GM15510 (cell line): ENCODE measurements around the gene DCAF16.

Experiments used
- POLR2A ChIP-seq: IDR thresholded peaks from 3 replicates; pipeline ENCODE4 v1.6.1; 2011; ENCODE audit warnings: borderline replicate concordance; ENCODE audit not compliant: insufficient read length; ENCODE audit errors: extremely low read depth

The DCAF16 gene

DNA sequence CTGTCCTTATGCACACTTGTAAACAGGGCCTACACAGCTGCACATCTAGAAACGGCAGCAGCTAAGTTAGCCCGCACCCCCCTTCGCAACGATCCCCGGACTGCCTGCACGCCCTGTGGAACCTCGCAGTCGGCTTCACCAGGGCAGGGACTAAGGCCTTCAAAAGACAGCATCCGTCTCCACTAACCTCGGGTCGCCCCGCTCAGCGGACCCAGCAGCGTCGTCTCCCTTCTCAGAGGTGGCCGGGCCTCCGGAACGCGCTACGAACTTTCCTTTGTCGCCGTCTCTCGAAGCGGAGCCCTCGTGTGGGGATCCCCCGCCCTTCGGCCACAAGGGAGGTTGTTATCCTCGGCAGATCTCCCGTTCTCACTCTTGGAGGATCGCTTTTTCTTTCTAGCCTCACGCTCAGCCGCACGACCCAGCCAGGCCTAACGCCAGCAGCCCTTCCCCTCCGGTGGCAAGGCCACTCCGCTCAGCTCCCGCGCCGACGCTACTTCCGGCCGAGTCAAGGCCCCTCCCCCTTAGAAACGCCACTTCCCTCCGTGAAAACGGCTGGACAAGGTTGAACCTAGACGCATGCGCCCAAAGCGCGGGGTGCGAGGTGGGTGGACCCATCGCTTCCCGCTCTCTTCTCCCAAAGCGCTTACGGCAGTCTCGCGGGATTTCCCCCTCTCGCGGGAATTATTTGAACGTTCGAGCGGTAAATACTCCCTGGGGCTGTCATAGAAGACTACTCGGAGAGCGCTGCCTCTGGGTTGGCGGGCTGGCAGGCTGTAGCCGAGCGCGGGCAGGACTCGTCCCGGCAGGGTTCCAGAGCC, at the start of gene DCAF16, which contains the start of gene NCAPG:
DCAF16 (minus strand) TSS at position 498 of the 818 bp plus-strand sequence. CDS start 6,616 bp downstream, outside the sequence.
NCAPG (plus strand) TSS at position 720 of the 818 bp plus-strand sequence. CDS start 99 bp downstream, outside the sequence.
- peak; percentile 92 for TF ChIP-seq POLR2A

DNA sequence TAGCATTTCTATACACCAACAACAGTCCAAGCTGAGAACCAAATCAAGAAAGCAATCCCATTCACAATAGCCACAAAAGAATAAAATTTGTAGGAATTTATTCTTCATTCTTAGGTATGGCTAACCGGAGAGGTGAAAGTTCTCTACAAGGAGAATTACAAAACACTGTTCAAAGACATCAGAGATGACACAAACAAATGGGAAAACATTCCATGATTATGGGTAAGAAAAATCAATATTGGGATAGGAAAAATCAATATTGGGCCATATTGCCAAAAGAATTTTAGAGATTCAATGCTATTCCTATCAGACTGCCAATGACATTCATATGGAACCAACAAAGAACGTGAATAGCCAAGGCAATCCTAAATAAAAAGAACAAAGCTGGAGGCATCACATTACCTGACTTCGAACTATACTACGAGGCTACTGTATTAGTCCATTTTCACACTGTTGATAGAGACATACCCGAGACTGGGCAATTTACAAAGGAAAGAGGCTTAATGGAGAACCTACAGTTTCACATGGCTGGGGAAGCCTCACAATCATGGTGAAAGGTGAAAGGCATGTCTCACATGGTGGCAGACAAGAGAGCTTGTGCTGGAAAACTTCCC, 49.3 kb upstream of the DCAF16 start:
- TF ChIP-seq POLR2A, result no peak

DNA sequence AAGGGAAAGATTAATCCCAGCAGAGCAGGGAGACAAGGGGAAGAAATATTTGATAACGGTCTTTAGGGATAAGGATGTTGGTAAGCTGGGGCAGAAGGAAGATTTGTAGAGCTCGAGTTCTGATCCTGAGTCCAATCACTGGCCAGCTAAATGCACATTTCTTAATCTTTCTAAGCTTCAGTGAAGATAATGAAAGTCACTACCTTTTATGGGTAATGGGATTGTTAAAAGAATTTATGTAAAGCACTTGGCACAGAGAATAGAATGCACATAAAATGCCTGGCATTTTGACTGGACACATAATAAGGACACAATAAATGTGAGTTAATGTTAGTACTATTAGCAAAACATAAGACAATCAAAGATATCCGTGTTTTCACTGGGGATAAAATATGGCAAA, 43.5 kb upstream of the DCAF16 start:
- no peak for TF ChIP-seq POLR2A

DNA sequence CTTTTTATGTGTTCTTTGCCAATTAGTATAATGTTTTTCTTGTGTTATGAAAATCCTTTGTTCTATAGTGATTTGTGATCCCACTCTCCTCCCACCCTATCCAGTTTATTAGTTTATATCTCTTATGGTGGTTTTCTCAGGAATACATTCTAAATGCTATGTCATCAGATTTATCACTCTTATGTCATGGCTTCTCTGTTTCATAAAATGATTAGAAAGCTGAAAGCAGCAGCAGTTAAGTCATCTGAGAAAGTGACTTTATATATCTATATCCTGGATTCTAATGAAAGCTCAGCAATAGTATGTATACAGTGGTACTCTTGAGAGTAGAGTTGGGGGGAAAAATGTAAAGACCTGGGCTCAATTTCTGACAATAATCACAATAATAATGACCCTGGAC, 41.4 kb upstream of the DCAF16 start:
- TF ChIP-seq POLR2A, result no peak

DNA sequence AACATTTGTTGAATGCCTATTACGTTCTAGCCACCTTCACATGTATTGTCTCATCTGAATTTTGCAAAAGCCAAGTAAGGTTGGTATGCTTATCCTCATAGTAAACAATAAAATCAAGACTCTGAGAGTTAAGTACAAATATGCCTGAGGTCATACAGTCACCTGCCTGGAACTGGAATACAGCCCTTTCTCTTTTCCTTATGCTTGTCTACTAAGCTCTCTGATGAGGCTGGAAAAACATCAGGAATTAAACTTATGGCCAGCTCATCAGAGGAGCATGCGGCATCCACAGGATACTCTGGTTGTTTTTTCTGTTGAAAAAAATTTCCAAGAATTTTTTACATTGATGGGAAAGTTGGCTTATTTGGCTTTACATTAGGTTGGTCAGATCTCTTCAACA, 35.7 kb upstream of the DCAF16 start:
- TF ChIP-seq POLR2A, result no peak

DNA sequence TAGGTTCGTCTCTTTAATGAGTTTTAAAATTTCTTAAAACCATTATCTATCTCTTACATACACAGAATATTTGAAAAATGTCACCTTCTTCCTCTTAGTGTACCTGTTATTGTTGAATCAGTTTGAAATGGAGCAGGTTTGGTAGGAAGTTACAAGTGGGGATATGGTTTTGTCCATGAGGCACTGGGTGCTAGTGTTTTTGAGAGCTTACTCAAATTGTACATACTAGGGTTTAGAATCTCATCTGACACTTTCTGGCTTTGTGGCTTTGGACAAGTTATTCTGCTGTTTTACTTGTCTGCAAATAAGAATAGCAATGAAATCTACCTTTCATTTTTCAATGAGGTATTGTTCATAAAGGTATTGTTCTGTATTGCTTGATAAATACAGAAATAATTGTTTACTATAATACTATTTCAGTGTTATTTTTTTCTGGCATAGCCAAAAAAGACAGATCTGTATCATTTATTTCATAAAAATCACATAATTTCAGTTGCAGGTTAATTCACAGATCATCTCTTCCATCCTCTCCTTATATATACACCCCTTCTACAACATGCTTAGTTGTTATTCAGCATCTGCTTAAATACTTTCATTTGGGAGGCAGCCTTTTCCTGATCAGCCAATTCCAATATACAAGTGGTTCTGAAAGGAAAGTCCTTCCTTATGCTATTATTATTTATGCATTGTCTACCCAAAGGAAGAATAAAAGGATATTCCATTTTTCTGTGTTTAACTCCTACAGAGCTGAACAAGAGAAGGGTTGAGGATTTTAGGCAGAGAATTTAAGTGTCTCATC, 13.5 kb upstream of the DCAF16 start:
- TF ChIP-seq POLR2A, result no peak

DNA sequence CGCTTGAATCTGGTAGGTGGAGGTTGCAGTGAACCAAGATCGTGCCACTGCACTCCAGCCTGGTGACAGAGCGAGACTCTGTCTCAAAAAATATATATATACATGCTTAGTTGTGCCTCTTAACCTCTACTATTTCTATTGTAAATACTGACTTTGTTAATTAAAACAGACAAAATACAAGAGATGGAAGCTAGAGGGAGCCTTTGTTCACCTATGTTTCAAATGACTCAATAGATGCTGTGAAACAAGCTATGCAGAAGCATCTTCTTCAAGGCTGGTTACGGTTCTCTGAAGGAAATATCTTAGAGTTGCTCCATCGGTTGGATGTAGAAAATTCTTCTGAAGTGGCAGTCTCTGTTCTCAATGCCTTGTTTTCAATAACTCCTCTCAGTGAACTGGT, 6.5 kb upstream of the DCAF16 start:
- no peak for TF ChIP-seq POLR2A

DNA sequence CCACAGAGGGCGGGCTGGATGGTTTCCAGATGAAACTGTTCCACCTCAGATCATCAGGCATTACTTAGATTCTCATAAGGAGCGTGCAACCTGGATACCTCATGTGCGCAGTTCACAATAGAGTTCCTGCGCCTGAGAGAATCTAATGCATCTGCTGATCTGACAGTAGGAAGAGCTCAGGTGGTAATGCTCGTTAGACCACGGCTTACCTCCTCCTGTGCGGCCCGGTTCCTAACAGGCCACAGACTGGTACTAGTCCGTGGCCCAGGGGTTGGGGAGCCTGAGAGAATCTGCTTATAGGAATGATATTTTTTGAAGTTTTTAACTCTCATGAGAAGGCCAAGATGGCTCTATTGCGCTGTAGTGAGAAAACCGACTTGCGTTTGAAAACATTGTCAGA, 5.6 kb upstream of the DCAF16 start:
- no peak for TF ChIP-seq POLR2A

DNA sequence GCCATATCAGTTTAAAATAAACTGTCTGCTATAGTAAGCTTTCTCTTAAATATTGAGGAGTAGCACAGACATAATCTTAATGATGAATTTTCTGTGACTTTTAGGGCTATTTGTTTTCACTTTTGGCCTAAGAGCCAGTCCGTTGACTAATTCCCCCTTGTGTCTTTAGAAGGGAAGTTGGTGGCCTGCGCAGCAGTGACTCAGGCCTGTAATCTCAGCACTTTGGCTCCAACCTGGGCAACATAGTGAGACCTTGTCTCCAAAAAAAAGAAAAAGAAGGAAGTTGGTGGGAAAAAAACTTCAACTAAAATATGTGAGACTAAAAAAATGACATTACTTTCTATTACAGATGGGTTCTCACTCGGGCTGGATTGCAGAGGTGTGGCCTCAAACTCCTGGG, 3.6 kb upstream of the DCAF16 start:
- no peak for TF ChIP-seq POLR2A

DNA sequence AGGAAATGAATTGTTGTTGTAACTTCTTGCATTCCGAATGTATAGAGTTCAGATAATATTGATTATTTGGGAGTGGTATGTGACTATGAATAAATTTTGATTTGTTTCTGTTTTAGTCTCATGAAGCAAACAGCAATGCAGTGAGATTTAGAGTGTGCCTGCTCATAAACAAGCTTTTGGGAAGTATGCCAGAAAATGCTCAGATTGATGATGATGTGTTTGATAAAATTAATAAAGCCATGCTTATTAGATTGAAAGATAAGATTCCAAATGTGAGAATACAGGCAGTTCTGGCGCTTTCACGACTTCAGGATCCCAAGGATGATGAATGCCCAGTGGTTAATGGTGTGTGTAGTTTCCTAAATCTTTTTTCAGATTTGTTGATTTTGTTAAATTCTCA, 2.2 kb upstream of the DCAF16 start:
- TF ChIP-seq POLR2A, result no peak

DNA sequence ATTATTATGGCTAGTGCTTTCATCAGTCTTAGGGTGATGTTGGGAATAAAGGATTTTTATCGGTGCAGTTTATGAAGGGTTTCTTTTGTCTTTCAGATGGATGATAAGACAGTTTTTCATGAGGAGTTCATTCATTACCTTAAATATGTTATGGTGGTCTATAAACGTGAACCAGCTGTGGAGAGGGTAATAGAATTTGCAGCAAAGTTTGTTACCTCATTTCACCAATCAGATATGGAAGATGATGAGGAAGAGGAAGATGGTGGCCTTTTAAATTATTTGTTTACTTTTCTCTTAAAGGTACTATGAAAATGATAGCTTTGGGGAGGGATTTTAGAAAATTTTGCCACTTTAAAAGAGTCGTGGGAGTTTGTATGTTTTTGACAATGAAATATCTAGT, 1.6 kb upstream of the DCAF16 start:
- no peak for TF ChIP-seq POLR2A

DNA sequence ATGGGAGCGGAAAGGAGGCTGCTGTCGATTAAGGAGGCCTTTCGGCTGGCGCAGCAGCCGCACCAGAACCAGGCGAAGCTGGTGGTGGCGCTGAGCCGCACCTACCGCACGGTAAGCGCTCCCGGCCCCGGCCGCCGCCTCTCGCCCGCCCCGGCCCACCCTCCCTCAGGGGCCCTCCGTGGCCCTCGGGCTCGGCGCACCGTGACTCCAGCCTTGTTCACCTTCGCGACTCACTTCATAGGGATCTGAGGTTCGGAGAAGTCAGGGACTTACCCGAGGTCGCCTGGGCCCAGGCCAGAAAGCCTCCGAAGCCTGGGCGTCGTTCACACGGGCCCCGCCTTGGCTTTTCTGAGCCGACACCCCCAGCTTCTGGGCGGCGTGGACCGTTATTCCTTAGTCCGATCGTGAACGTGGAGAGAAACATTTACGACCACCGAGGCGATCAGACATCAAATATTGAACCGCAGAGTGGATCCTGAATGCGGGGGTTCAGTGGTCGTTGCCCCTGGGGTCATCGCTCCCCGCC, 584 bp upstream of the DCAF16 start:
- no peak for TF ChIP-seq POLR2A

DNA sequence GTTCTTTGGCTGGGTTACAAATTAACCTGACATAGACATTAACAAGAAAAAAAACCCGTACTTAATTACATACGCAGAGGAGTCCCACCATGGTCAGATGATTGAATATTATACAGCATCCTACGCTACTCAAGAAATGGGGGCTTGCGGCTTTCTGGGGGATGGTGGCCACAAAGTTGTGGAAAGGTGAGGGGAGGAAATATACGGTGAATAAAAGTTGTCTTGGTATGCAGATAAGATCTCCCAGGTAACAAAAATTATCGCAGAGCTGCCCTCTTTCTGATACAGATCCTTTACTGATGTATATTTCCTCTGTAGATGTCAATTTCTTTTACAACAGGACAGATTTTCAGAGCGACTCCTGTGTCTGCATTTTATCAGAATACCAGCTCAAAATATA, 890 bp downstream of the DCAF16 start:
- TF ChIP-seq POLR2A, result no peak

DNA sequence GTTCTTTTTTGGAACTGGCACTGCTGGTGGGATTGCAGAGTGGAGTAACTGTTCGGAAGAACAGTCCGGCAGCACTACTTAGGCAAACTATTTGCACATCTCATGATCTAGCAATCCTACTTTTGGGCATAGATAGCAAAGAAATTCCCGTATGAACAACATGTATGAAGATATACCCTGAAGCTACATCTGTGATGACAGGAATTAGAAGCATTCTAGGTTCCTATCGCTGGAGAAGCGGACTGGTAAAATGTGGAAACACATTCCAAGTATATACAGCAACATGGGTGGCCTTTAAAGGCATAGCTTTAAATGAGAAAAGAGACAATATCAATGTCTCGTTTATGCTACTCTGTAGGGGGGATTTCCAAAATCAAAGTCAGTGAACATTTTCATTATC, 3.1 kb downstream of the DCAF16 start:
- no peak for TF ChIP-seq POLR2A

DNA sequence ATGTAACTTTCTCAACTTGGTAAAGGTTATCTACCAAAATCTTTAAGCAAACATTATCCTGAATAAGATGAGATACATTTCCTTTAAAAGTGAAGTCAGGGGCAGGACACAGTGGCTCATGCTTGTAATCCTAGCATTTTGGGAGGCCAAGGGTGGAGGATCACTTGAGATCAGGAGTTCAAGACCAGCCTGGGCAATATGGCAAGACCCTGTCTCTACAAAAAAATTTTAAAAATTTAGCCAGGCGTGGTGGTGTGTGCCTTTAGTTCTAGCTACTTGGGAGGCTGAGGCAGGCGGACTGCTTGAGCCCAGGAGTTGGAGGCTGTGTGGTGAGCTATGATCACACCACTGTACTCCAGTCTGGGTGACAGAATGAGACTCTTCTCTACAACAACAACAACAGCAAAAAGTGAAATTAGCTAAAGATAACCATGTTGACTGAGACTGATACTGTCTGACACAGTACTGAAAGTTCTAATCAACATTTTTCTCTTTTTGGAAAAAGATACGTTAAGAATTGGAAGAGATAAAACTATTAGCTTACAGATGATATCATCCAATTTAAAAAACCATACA, 4.9 kb downstream of the DCAF16 start:
- no peak for TF ChIP-seq POLR2A
